Measurements from ENCODE around the gene ADARB2.

Gene ADARB2

GRCh38 chr10:1249142-1249920 lies 488.0 kb downstream of the ADARB2 start:
- TF ChIP-seq CREB1 (IDR thresholded peaks at IDR 0.05; ENCODE audit: low read depth) (no peak), ZBTB7A (IDR thresholded peaks at IDR 0.05; ENCODE audit: low read depth) (no peak), MAX (IDR thresholded peaks at IDR 0.05) (no peak), FOXM1 (IDR thresholded peaks at IDR 0.05; ENCODE audit: borderline replicate concordance, low read depth) (no peak), EGR1 (IDR thresholded peaks at IDR 0.05) (no peak)
- TF ChIP-seq, protein P1, sequence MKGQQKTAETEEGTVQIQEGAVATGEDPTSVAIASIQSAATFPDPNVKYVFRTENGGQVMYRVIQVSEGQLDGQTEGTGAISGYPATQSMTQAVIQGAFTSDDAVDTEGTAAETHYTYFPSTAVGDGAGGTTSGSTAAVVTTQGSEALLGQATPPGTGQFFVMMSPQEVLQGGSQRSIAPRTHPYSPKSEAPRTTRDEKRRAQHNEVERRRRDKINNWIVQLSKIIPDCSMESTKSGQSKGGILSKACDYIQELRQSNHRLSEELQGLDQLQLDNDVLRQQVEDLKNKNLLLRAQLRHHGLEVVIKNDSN (IDR thresholded peaks at IDR 0.05): no peak

GRCh38 chr10:1247598-1248261 lies 489.6 kb downstream of the ADARB2 start:
- no peak for TF ChIP-seq TEAD4 (IDR thresholded peaks at IDR 0.05)
- no peak for TF ChIP-seq YY1 (IDR thresholded peaks at IDR 0.05; ENCODE audit: low read depth)

DNA sequence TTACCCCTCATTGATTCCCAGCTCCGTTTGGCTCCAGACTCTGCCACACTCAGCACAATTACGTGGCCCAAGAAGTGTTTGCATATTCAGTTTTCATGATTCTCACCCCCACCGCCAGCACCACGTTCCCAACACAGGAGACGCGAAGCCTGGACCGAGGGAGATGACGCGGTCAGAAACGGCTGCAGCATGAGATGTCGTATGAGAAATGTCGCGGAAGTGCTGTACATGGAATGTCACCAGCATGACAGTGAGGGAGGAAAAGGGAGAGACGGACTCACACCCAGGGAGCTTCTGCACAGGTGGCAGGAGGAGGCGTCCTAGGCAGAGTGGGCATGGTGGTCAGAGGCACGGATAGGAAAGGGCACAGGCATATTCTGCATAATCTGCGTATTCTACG lies 492.8 kb downstream of the ADARB2 start:
- TF ChIP-seq EP300 (IDR thresholded peaks at IDR 0.05; ENCODE audit: borderline replicate concordance) (no peak), CREB1 (IDR thresholded peaks at IDR 0.05; ENCODE audit: low read depth) (no peak), ZBTB7A (IDR thresholded peaks at IDR 0.05; ENCODE audit: low read depth) (no peak), RAD21 (IDR thresholded peaks at IDR 0.05; ENCODE audit: low read depth) (no peak), TCF12 (IDR thresholded peaks at IDR 0.05; ENCODE audit: low read depth) (no peak), NFIC (IDR thresholded peaks at IDR 0.05) (no peak), YY1 (IDR thresholded peaks at IDR 0.05; ENCODE audit: low read depth) (no peak), CEBPB (IDR thresholded peaks at IDR 0.05) (no peak), TEAD4 (IDR thresholded peaks at IDR 0.05) (no peak), TAF1 (IDR thresholded peaks at IDR 0.05; ENCODE audit: low read depth) (no peak), EGR1 (IDR thresholded peaks at IDR 0.05) (no peak), MAX (IDR thresholded peaks at IDR 0.05) (no peak)
- TF ChIP-seq, protein P2, sequence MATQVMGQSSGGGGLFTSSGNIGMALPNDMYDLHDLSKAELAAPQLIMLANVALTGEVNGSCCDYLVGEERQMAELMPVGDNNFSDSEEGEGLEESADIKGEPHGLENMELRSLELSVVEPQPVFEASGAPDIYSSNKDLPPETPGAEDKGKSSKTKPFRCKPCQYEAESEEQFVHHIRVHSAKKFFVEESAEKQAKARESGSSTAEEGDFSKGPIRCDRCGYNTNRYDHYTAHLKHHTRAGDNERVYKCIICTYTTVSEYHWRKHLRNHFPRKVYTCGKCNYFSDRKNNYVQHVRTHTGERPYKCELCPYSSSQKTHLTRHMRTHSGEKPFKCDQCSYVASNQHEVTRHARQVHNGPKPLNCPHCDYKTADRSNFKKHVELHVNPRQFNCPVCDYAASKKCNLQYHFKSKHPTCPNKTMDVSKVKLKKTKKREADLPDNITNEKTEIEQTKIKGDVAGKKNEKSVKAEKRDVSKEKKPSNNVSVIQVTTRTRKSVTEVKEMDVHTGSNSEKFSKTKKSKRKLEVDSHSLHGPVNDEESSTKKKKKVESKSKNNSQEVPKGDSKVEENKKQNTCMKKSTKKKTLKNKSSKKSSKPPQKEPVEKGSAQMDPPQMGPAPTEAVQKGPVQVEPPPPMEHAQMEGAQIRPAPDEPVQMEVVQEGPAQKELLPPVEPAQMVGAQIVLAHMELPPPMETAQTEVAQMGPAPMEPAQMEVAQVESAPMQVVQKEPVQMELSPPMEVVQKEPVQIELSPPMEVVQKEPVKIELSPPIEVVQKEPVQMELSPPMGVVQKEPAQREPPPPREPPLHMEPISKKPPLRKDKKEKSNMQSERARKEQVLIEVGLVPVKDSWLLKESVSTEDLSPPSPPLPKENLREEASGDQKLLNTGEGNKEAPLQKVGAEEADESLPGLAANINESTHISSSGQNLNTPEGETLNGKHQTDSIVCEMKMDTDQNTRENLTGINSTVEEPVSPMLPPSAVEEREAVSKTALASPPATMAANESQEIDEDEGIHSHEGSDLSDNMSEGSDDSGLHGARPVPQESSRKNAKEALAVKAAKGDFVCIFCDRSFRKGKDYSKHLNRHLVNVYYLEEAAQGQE (IDR thresholded peaks at IDR 0.05; ENCODE audit: low read depth): no peak
- TF ChIP-seq, protein P1 (IDR thresholded peaks at IDR 0.05): no peak

GRCh38 chr10:1243486-1244234 lies 493.7 kb downstream of the ADARB2 start:
- TF ChIP-seq, protein P2 (IDR thresholded peaks at IDR 0.05; ENCODE audit: low read depth): no peak
- TF ChIP-seq EP300 (IDR thresholded peaks at IDR 0.05; ENCODE audit: borderline replicate concordance) (no peak), TCF12 (IDR thresholded peaks at IDR 0.05; ENCODE audit: low read depth) (no peak), CREB1 (IDR thresholded peaks at IDR 0.05; ENCODE audit: low read depth) (no peak), YY1 (IDR thresholded peaks at IDR 0.05; ENCODE audit: low read depth) (no peak)
- TF ChIP-seq, protein P1 (IDR thresholded peaks at IDR 0.05): no peak

DNA sequence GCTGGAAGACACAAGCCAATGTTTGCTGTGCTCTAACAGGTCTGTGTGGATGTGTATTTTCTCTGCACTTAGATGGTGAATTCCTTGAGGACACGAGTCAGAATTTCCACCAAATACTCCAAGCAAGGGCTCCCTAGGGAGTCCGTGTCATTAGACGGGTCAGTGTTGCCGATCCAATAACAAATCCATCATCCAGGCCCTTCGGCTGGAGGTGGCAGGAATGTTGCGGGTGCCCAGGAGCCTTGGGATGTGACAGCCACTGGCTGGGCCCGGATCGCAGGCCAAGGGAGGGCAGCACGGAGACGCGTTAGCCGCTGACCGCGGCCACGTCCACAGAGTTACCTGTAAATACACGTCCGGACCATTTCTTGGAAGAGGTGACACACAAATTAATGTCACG lies 494.4 kb downstream of the ADARB2 start:
- TF ChIP-seq CREB1 (IDR thresholded peaks at IDR 0.05; ENCODE audit: low read depth) (no peak), TEAD4 (IDR thresholded peaks at IDR 0.05) (no peak), MAX (IDR thresholded peaks at IDR 0.05) (no peak), TCF12 (IDR thresholded peaks at IDR 0.05; ENCODE audit: low read depth) (no peak), CEBPB (IDR thresholded peaks at IDR 0.05) (no peak), RAD21 (IDR thresholded peaks at IDR 0.05; ENCODE audit: low read depth) (no peak), EGR1 (IDR thresholded peaks at IDR 0.05) (no peak), TAF1 (IDR thresholded peaks at IDR 0.05; ENCODE audit: low read depth) (no peak), FOXM1 (IDR thresholded peaks at IDR 0.05; ENCODE audit: borderline replicate concordance, low read depth) (no peak), NFIC (IDR thresholded peaks at IDR 0.05) (no peak), ZBTB7A (IDR thresholded peaks at IDR 0.05; ENCODE audit: low read depth) (no peak), EP300 (IDR thresholded peaks at IDR 0.05; ENCODE audit: borderline replicate concordance) (no peak)
- TF ChIP-seq, protein P1 (IDR thresholded peaks at IDR 0.05): no peak
- TF ChIP-seq, protein P2 (IDR thresholded peaks at IDR 0.05; ENCODE audit: low read depth): no peak

All from Ishikawa (cell line).